Sigmoid colon (tissue), 7 donors: ENCODE results near the gene PFDN6. TPM values are rescaled to one million over a fixed set of nuclear protein-coding genes. Genes with fewer than 3 reads are reported as not detected.
"Not testable (repeated sequence)": the region's sequence is repeated elsewhere in the genome, so short reads cannot be mapped to it uniquely, and the experiment has no call there.

Experiments used
- DNase-seq: peaks from one replicate; pipeline ENCODE4 v3.0.0-alpha.2; 2019
- H3K27ac ChIP-seq, 4 donors: fragments of 200-600 bp; sonication (generic); one replicate each; pipeline ENCODE4 v1.5.1; 2016 to 2019; ENCODE audit warnings: mild to moderate bottlenecking in 1 of 4
- H3K27me3 ChIP-seq, 3 donors: fragments of 200-600 bp; sonication (generic); one replicate each; pipeline ENCODE4 v1.5.1; 2019; ENCODE audit warnings: mild to moderate bottlenecking in 1 of 3
- H3K36me3 ChIP-seq, 4 donors: fragments of 200-600 bp; sonication (generic); one replicate each; pipeline ENCODE4 v1.5.1; 2016 to 2019
- H3K4me1 ChIP-seq, 4 donors: fragments of 200-600 bp; sonication (generic); one replicate each; pipeline ENCODE4 v1.5.1; 2017 to 2019
- H3K4me3 ChIP-seq, 4 donors: fragments of 200-600 bp; sonication (generic); one replicate each; pipeline ENCODE4 v1.5.1; 2017 to 2019; ENCODE audit warnings: mild to moderate bottlenecking in 2 of 4, moderate library complexity in 1 of 4
- H3K9me3 ChIP-seq, 4 donors: fragments of 200-600 bp in 3 of 4; sonication (generic) in 3 of 4; one replicate each; pipeline versions ENCODE4 v1.5.1 to v1.6.1; 2013 to 2019
- EP300 ChIP-seq, 4 donors: sonication (generic); formaldehyde crosslinking; IDR thresholded peaks; one replicate each; pipeline ENCODE4 v1.6.1; 2017; ENCODE audit warnings: antibody characterized with exemption in 4 of 4
- POLR2A ChIP-seq, 2 donors: fragments of 450-650 bp; IDR thresholded peaks; one replicate each; pipeline ENCODE4 v1.6.1; 2016; ENCODE audit warnings: antibody characterized with exemption in 2 of 2, mild to moderate bottlenecking in 2 of 2, moderate library complexity in 2 of 2
- POLR2AphosphoS5 ChIP-seq, 4 donors: sonication (generic); formaldehyde crosslinking; IDR thresholded peaks; one replicate each; pipeline ENCODE4 v1.6.1; 2017; ENCODE audit warnings: antibody characterized with exemption in 4 of 4
- WGBS, 2 donors: extraction: QIAGEN DNeasy Blood & Tissue Kit; methylation state at CpG; one replicate each; pipeline ENCODE4 v1.1.7; 2013; 5-methylcytosine and 5-hydroxymethylcytosine counted together
- intact Hi-C: fragments of 100-400 bp; cut with DNase I; formaldehyde crosslinking; loops from one replicate; pipeline ENCODE4 v1.15.1; 2023
- polyA plus RNA-seq, 3 donors: library from polyadenylated mRNA; stranded (reverse); fragments of 200-250 nt; gene quantifications; one replicate each; pipeline ENCODE4 v1.2.3, GENCODE V29; 2013
- total RNA-seq, 4 donors: library from RNA; depleted of rRNA; stranded (reverse); fragments of >200 nt; gene quantifications; one replicate each; pipeline ENCODE4 v1.1.0, GENCODE V29; 2016
- TF ChIP-seq, protein P1 (sequence below), 4 experiments: fragments of 450-650 bp in 3 of 4; fragments of 200-600 bp in 1 of 4; IDR thresholded peaks; one replicate each; pipeline ENCODE4 v1.5.1; 2016 to 2019; ENCODE audit warnings: antibody characterized with exemption in 4 of 4, mild to moderate bottlenecking in 3 of 4, moderate library complexity in 2 of 4
- donor health status: healthy with polysubstance abuse.
- donor health status: Bipolar disorder and iron deficiency.
- donor health status: healthy.

Gene PFDN6
- total and polyA plus RNA-seq, 7 donors: 7.5 to 173 (median 56.1) TPM

DNA sequence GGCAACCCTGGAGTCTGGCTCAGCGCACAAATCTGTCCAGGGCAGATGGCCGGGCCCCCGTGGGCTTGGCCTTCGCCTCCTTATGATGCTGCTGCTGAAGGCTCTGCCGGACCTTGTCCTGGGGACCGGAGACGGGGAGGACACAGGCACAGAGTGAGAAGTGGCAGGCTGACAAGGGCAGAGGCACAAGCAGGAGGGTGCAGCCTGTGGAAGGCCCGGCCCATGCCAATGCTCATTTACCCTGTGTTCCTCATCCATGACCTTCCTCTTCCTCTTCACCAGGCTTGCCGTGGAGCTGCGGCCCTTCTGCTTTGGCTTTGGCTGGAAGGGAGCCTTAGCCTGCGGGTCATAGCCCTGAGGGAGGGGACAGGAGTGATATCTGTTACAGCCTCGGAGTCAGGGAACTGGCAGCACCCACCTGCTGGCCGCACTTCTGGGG, 10.1 kb upstream of the PFDN6 start:
- WGBS, 2 donors: 77 to 86% methylated on average over 13 of the region's 13 CpGs
- Histone ChIP-seq H3K4me1 (peaks cover 0 to 37% (median 35%) of the 10 kb centered on the region in 4 donors), H3K27ac (no peak overlapping the region), H3K36me3 (peaks cover 6 to 76% (median 24%) of the 10 kb centered on the region in 4 donors), H3K9me3 (no peaks in the 10 kb centered on the region), H3K27me3 (no peaks in the 10 kb centered on the region), H3K4me3 (no peak overlapping the region)
- intact Hi-C loops: loop anchor here (10.0 kb wide), 1 partner anchor 1614 kb away; the partner anchor contains the start of genes C6orf47, CSNK2B, GPANK1 and LY6G5B
- TF ChIP-seq POLR2AphosphoS5 (IDR thresholded peaks at IDR 0.05) (no peak), EP300 (IDR thresholded peaks at IDR 0.05) (no peak), POLR2A (IDR thresholded peaks at IDR 0.05) (no peak)
- TF ChIP-seq, protein P1, sequence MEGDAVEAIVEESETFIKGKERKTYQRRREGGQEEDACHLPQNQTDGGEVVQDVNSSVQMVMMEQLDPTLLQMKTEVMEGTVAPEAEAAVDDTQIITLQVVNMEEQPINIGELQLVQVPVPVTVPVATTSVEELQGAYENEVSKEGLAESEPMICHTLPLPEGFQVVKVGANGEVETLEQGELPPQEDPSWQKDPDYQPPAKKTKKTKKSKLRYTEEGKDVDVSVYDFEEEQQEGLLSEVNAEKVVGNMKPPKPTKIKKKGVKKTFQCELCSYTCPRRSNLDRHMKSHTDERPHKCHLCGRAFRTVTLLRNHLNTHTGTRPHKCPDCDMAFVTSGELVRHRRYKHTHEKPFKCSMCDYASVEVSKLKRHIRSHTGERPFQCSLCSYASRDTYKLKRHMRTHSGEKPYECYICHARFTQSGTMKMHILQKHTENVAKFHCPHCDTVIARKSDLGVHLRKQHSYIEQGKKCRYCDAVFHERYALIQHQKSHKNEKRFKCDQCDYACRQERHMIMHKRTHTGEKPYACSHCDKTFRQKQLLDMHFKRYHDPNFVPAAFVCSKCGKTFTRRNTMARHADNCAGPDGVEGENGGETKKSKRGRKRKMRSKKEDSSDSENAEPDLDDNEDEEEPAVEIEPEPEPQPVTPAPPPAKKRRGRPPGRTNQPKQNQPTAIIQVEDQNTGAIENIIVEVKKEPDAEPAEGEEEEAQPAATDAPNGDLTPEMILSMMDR (IDR thresholded peaks at IDR 0.05): no peak
- DNase-seq: no peak

DNA sequence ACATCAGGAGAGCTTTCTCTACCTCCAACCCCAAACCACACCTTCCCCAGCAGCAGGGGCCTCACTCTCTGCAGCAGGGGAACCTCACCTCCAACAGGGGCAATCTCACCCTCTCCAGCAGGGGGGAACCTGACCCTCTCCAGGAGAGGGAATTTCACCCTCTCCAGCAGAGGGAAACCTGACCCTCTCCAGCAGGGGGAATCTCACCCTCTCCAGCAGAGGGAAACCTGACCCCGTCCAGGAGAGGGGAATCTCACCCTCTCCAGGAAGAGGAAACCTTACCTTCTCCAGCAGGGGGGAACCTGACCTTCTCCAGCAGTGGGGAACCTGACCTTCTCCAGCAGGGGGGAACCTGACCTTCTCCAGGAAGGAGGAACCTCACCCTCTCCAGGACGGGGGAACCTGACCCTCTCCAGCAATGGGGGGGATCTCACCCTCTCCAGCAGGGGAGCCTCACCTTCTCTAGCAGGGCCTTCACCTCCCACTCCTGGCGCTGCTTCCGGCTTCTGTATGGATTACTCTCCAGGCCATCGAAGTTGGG, 9.4 kb upstream of the PFDN6 start:
- intact Hi-C loops: loop anchor here (10.0 kb wide), 1 partner anchor 1615 kb away; the partner anchor contains the start of genes C6orf47, CSNK2B, GPANK1 and LY6G5B
- 50 to 68% methylated on average over 5 of the region's 5 CpGs for WGBS, 2 donors
- DNase-seq: no peak
- Histone ChIP-seq H3K36me3 (peaks cover 6 to 76% (median 19%) of the 10 kb centered on the region in 4 donors), H3K27me3 (no peaks in the 10 kb centered on the region), H3K9me3 (no peaks in the 10 kb centered on the region), H3K27ac (no peak overlapping the region), H3K4me3 (no peak overlapping the region), H3K4me1 (peaks cover 0 to 30% (median 27%) of the 10 kb centered on the region in 4 donors)
- TF ChIP-seq EP300 (IDR thresholded peaks at IDR 0.05): no peak
- TF ChIP-seq, protein P1 (IDR thresholded peaks at IDR 0.05): no peak
- TF ChIP-seq POLR2AphosphoS5 (IDR thresholded peaks at IDR 0.05): no peak
- no peak for TF ChIP-seq POLR2A (IDR thresholded peaks at IDR 0.05)

DNA sequence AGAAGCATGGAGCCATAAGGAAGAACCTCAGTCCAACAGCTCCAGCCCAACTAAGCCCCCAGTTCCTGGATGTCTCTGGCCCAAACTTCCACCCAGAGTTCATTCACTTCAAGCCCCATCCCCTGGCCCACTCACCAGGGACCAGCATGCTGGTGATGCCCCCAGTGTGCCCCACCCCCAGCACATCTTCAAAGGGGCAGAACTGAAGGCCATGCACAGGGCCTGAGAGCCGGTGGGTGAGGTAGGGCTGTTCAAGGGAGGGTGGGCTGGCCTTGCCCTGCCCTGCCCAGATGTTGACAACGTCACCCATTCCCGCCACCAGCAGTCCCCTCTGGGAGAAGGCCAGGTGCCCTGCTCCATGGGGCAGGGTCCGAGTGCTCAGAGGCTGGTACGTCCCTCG, 8.9 kb upstream of the PFDN6 start:
- intact Hi-C loops: no loop called here
- no peak overlapping the region for H3K4me3 ChIP-seq
- WGBS, 2 donors: 85 to 92% methylated on average over 6 of the region's 6 CpGs
- no peak overlapping the region for H3K27ac ChIP-seq
- H3K9me3 ChIP-seq: no peaks in the 10 kb centered on the region
- no peaks in the 10 kb centered on the region for H3K27me3 ChIP-seq
- H3K4me1 ChIP-seq: peaks cover 0 to 26% (median 23%) of the 10 kb centered on the region in 4 donors
- no peak for TF ChIP-seq POLR2A (IDR thresholded peaks at IDR 0.05)
- TF ChIP-seq, protein P1 (IDR thresholded peaks at IDR 0.05): no peak
- TF ChIP-seq EP300 (IDR thresholded peaks at IDR 0.05): no peak
- no peak for TF ChIP-seq POLR2AphosphoS5 (IDR thresholded peaks at IDR 0.05)
- no peak for DNase-seq
- H3K36me3 ChIP-seq: peaks cover 6 to 75% (median 14%) of the 10 kb centered on the region in 4 donors

DNA sequence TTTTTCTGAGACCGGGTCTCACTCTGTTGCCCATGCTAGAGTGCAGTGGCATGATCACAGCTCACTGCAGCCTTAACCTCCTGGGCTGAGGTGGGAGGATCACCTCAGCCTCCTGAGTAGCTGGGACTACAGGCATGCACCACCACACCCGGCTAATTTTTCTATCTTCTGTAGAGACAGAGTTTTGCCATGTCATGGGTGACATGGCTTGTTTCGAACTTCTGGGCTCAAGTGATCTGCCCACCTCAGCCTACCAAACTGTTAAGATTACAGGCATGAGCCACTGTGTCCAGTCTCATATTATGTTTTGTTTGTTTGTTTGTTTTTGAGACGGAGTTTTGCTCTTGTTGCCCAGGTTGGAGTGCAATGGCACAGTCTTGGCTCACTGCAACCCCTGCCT, 4.2 kb upstream of the PFDN6 start:
- WGBS, 2 donors: 87 to 94% methylated on average over 4 of the region's 4 CpGs
- H3K27ac ChIP-seq, H3K4me3 ChIP-seq, DNase-seq, H3K27me3 ChIP-seq, H3K9me3 ChIP-seq, intact Hi-C loops: not testable (repeated sequence)
- Histone ChIP-seq H3K4me1 (peaks cover 0 to 22% (median 18%) of the 10 kb centered on the region in 4 donors), H3K36me3 (peaks cover 5 to 70% (median 20%) of the 10 kb centered on the region in 4 donors)

DNA sequence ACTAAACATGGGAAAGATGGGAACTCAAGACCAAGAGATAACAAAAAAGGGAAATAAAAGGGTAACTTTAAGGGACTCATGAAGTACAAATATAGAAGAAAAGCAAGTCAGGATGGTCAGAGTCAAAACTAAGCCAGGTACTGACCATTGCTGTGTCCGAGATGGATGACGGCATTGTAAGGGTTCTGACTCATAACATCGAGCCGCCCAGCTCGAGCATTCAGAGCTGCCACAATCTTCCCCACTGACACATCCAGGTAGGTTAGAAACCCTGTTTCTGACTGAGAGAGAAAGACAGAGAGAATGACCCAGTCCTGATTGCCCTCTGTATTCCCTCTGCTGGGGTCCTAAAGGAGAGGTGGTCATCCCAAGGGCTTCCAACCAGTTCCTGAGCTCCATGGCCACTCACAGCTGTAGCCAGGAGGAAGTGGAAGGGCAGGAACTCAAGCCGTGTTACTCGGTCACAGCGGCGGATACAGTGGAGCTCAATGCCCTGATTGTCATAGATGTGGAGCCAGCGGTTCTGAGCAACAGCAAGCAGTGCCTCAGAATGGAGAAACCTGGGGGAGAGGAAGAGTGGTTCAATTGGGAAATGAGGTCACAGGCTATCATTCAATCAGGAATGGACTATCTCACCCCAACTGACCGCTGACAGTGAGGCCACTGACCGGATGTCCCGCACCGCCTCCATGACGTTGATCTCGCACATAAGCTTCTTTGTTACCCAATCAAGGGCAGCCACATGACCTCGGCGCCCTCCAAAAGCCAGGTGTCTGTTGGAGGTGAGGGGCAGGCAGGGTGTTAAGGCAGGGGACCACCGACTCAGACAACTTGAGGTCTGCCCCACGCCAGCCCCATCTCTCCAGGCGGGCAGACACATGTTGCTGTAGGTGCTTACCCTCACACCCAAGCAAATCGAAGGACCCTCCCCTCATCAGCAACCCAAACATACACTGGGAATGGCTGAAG, 2.2 kb upstream of the PFDN6 start:
- Histone ChIP-seq H3K4me3 (no peak overlapping the region), H3K9me3 (no peaks in the 10 kb centered on the region), H3K27me3 (no peaks in the 10 kb centered on the region), H3K4me1 (peaks cover 0 to 30% (median 23%) of the 10 kb centered on the region in 4 donors), H3K27ac (no peak overlapping the region), H3K36me3 (peaks cover 7 to 68% (median 28%) of the 10 kb centered on the region in 4 donors)
- no peak for TF ChIP-seq POLR2AphosphoS5 (IDR thresholded peaks at IDR 0.05)
- TF ChIP-seq, protein P1 (IDR thresholded peaks at IDR 0.05): no peak
- TF ChIP-seq EP300 (IDR thresholded peaks at IDR 0.05): no peak
- TF ChIP-seq POLR2A (IDR thresholded peaks at IDR 0.05): no peak
- WGBS, 2 donors: 94% methylated on average over 22 of the region's 22 CpGs
- intact Hi-C loops: no loop called here
- no peak for DNase-seq
